ENCODE measurements around the gene EMCN.

GRCh38 chr4:100428051-100428450 lies 89.8 kb downstream of the EMCN start:
- TF ChIP-seq, protein P1, sequence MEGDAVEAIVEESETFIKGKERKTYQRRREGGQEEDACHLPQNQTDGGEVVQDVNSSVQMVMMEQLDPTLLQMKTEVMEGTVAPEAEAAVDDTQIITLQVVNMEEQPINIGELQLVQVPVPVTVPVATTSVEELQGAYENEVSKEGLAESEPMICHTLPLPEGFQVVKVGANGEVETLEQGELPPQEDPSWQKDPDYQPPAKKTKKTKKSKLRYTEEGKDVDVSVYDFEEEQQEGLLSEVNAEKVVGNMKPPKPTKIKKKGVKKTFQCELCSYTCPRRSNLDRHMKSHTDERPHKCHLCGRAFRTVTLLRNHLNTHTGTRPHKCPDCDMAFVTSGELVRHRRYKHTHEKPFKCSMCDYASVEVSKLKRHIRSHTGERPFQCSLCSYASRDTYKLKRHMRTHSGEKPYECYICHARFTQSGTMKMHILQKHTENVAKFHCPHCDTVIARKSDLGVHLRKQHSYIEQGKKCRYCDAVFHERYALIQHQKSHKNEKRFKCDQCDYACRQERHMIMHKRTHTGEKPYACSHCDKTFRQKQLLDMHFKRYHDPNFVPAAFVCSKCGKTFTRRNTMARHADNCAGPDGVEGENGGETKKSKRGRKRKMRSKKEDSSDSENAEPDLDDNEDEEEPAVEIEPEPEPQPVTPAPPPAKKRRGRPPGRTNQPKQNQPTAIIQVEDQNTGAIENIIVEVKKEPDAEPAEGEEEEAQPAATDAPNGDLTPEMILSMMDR (IDR thresholded peaks at IDR 0.05; ENCODE audit: insufficient read depth, low read depth, low read length), result no peak
- TF ChIP-seq EZH2 (IDR thresholded peaks at IDR 0.05; ENCODE audit: insufficient read depth, low read length), result no peak
